ENCODE data around the gene ZNF862. TPM values are rescaled to one million over a fixed set of nuclear protein-coding genes. Genes with fewer than 3 reads are reported as not detected.
A peak's percentile ranks its signal among the peaks of the same experiment; 100 is the strongest.

ZNF862 gene
- total RNA-seq: 10 to 100 TPM in 1 of 2 donors, 1 to 10 TPM in 1; 8.3 to 15.6 TPM
- polyA plus RNA-seq (2013, experiment 1 of 2): 8.8 TPM
- polyA plus RNA-seq (2013, experiment 2 of 2): 8.9 TPM
- long read RNA-seq, experiment 1, partial matches to known transcripts: 2 of 4 reads
- long read RNA-seq, experiment 1, other reads (novel, unspliced or antisense): 1 of 4 reads
- long read RNA-seq, experiment 2, partial matches to known transcripts: 6 of 19 reads
- long read RNA-seq, experiment 2, other reads (novel, unspliced or antisense): 11 of 19 reads
- long read RNA-seq, experiment 3, partial matches to known transcripts: 2 of 5 reads
- long read RNA-seq, experiment 3, other reads (novel, unspliced or antisense): 3 of 5 reads
- long read RNA-seq, experiment 4, partial matches to known transcripts: 4 of 7 reads
- long read RNA-seq, experiment 4, other reads (novel, unspliced or antisense): 1 of 7 reads

DNA sequence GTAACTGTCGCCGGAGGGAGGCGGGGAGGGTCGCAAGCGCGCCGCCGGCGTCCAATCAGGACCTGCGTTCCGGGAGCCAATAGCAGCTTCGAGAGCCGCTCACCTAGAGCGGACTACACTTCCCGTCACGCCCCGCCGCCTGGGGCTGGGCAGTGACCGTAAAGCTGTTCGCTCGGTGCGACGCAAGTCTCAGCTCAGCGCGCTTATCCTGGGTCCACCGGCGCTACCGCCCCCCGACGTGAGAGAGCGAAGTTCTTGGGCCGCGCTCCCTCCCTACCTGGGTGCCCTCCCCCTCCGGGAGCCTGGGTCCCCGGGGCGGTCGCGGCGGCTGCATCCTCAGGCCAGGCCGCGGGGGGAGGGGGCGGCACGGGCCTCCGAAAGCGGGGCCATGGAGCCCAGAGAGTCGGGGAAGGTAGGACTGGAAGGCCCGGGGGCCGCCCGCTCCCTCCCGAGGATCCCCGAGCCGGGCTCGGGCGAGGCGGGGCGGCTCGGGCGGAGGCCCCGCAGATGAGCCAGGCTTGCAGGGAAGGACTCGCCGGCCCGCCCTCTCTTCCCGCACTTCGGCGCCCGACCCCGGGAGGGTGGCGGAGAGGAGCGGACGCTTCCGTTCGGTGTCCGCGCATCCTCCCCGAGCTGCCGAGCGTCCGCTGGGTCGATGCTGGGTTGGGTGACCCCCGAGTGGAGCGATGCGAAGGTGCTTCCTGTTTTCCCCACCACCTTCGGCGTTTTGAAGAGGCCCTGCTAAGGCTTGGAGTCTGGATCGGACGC is at the start of gene ZNF862:
TSS of gene ZNF862 (plus strand) at position 152 of the 768 bp plus-strand sequence. CDS start at position 389, 237 bp downstream.
- 0 to 1% methylated on average over 19 to 86 of the region's 86 CpGs for WGBS, 2 experiments (ENCODE audit: insufficient coverage in 1 of 2, insufficient read length in 1 of 2)
- peaks cover 10% of the 10 kb centered on the region for H3K4me1 ChIP-seq (ENCODE audit: control insufficient read depth, insufficient read depth, low read length)
- no peaks in the 10 kb centered on the region for H3K36me3 Mint-ChIP-seq (ENCODE audit: low read depth)
- DNase-seq: peak; percentile 99
- H3K9ac ChIP-seq (ENCODE audit: extremely low read depth, low read length, poor library complexity, severe bottlenecking): peak within 1 kb of the TSS; percentile 66
- H3K4me3 ChIP-seq (ENCODE audit: low read length): peak within 1 kb of the TSS; percentile 96
- TF ChIP-seq, protein P1, sequence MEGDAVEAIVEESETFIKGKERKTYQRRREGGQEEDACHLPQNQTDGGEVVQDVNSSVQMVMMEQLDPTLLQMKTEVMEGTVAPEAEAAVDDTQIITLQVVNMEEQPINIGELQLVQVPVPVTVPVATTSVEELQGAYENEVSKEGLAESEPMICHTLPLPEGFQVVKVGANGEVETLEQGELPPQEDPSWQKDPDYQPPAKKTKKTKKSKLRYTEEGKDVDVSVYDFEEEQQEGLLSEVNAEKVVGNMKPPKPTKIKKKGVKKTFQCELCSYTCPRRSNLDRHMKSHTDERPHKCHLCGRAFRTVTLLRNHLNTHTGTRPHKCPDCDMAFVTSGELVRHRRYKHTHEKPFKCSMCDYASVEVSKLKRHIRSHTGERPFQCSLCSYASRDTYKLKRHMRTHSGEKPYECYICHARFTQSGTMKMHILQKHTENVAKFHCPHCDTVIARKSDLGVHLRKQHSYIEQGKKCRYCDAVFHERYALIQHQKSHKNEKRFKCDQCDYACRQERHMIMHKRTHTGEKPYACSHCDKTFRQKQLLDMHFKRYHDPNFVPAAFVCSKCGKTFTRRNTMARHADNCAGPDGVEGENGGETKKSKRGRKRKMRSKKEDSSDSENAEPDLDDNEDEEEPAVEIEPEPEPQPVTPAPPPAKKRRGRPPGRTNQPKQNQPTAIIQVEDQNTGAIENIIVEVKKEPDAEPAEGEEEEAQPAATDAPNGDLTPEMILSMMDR (conservative IDR thresholded peaks at IDR 0.05): no peak
- no peaks in the 10 kb centered on the region for H3K9me3 ChIP-seq (ENCODE audit: control insufficient read depth, low read length)
- H3K4me3 Mint-ChIP-seq: peak within 1 kb of the TSS; percentile 82
- no peaks in the 10 kb centered on the region for H3K36me3 ChIP-seq (ENCODE audit: control insufficient read depth, insufficient read depth, low read length)
- peak within 1 kb of the TSS; percentile 44 for H3K27ac Mint-ChIP-seq
- H3K27me3 Mint-ChIP-seq (ENCODE audit: insufficient read depth): peaks cover 52% of the 10 kb centered on the region
- H3K27ac ChIP-seq (ENCODE audit: low read depth, low read length): no peak within 1 kb of the TSS
- peaks cover 17% of the 10 kb centered on the region for H3K4me1 Mint-ChIP-seq
- H3K9me3 Mint-ChIP-seq: no peaks in the 10 kb centered on the region
- H3K27me3 ChIP-seq (ENCODE audit: control insufficient read depth, insufficient read depth, low read length, poor library complexity, severe bottlenecking): peaks cover 43% of the 10 kb centered on the region

DNA sequence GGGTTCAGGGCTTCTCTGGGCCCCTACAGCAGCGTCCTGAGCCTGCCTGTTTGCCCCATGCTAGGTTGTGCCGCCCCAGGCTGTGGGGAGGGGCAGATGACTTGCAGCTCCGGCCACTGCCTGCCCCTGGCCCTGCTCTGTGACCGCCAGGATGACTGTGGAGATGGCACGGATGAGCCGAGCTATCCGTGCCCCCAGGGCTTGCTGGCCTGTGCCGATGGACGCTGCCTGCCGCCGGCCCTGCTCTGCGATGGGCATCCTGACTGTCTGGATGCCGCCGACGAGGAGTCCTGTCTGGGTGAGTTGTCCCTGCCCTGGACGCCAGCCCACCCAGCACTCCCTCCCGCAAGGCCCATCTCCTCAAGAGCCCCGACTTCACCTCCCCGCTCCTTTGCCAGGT is 49.1 kb upstream of the ZNF862 start:
- no peak for DNase-seq
- Mint-ChIP-seq H3K4me1 (no peaks in the 10 kb centered on the region), H3K27me3 (ENCODE audit: insufficient read depth) (peaks cover 82% of the 10 kb centered on the region), H3K27ac (no peak overlapping the region), H3K36me3 (ENCODE audit: low read depth) (no peaks in the 10 kb centered on the region), H3K4me3 (no peak overlapping the region), H3K9me3 (no peaks in the 10 kb centered on the region)
- no peak overlapping the region for H3K9ac ChIP-seq (ENCODE audit: extremely low read depth, low read length, poor library complexity, severe bottlenecking)
- TF ChIP-seq, protein P1 (conservative IDR thresholded peaks at IDR 0.05): no peak
- no peaks in the 10 kb centered on the region for H3K4me1 ChIP-seq (ENCODE audit: control insufficient read depth, insufficient read depth, low read length)
- H3K36me3 ChIP-seq (ENCODE audit: control insufficient read depth, insufficient read depth, low read length): no peaks in the 10 kb centered on the region
- 86 to 93% methylated on average over 12 to 19 of the region's 19 CpGs for WGBS, 2 experiments (ENCODE audit: insufficient coverage in 1 of 2, insufficient read length in 1 of 2)
- H3K4me3 ChIP-seq (ENCODE audit: low read length): no peak overlapping the region
- H3K27ac ChIP-seq (ENCODE audit: low read depth, low read length): no peak overlapping the region
- no peaks in the 10 kb centered on the region for H3K9me3 ChIP-seq (ENCODE audit: control insufficient read depth, low read length)
- peaks cover 47% of the 10 kb centered on the region for H3K27me3 ChIP-seq (ENCODE audit: control insufficient read depth, insufficient read depth, low read length, poor library complexity, severe bottlenecking)

DNA sequence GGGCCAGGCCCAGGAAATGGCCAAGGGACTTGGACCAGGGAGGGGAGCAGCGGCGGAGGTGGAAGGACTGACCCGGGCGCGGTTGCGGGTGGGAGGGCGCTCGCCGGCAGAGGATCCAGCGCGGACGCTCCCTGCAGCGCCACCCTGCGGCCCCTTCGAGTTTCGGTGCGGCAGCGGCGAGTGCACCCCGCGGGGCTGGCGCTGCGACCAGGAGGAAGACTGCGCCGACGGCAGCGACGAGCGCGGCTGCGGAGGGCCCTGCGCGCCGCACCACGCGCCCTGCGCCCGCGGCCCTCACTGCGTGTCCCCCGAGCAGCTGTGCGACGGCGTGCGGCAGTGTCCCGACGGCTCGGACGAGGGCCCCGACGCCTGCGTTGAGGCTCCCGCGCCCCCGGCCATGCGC is 48.0 kb upstream of the ZNF862 start:
- Histone ChIP-seq H3K9me3 (ENCODE audit: control insufficient read depth, low read length) (no peaks in the 10 kb centered on the region), H3K36me3 (ENCODE audit: control insufficient read depth, insufficient read depth, low read length) (no peaks in the 10 kb centered on the region), H3K4me1 (ENCODE audit: control insufficient read depth, insufficient read depth, low read length) (no peaks in the 10 kb centered on the region), H3K9ac (ENCODE audit: extremely low read depth, low read length, poor library complexity, severe bottlenecking) (no peak overlapping the region), H3K4me3 (ENCODE audit: low read length) (no peak overlapping the region), H3K27me3 (ENCODE audit: control insufficient read depth, insufficient read depth, low read length, poor library complexity, severe bottlenecking) (peaks cover 47% of the 10 kb centered on the region), H3K27ac (ENCODE audit: low read depth, low read length) (no peak overlapping the region)
- peak; percentile 89 for DNase-seq
- TF ChIP-seq, protein P1 (conservative IDR thresholded peaks at IDR 0.05): peak; percentile 88
- Mint-ChIP-seq H3K27ac (no peak overlapping the region), H3K36me3 (ENCODE audit: low read depth) (no peaks in the 10 kb centered on the region), H3K4me3 (peak overlapping the region; percentile 32), H3K27me3 (ENCODE audit: insufficient read depth) (peaks cover 85% of the 10 kb centered on the region), H3K4me1 (no peaks in the 10 kb centered on the region), H3K9me3 (no peaks in the 10 kb centered on the region)
- WGBS, 2 experiments (ENCODE audit: insufficient coverage in 1 of 2, insufficient read length in 1 of 2): 9 to 20% methylated on average over 3 to 56 of the region's 56 CpGs

Measured in endodermal cell (in vitro differentiated cells).